GM12878 (cell line): ENCODE results near the gene TMEM109. TPM values are rescaled to one million over a fixed set of nuclear protein-coding genes. Genes with fewer than 3 reads are reported as not detected.

Experiments
- ATAC-seq: fragments of 200-7000 bp; cut with Tn5 transposase; 3 replicates; pipeline ENCODE4 v1.9.1; 2020; ENCODE audit warnings: mild to moderate bottlenecking, moderate library complexity
- BruUV-seq: library from RNA; stranded (reverse); fragments of 400-500 nt; replicated peaks from 2 replicates; lab custom pipeline; 2021; lab: Mats Ljungman, UMichigan
- CTCF ChIA-PET: fragments of 300-600 bp; sonication (Branson Sonifier 250); formaldehyde crosslinking; extraction: SDS; loops from one replicate; lab custom pipeline; 2021; ENCODE audit warnings: inconsistent platforms; lab: Yijun Ruan, JAX
- POLR2A ChIA-PET: fragments of 350-600 bp; formaldehyde crosslinking; extraction: SDS; loops from one replicate; lab custom pipeline; 2021; ENCODE audit warnings: inconsistent platforms; lab: Charles Lee
- RAD21 ChIA-PET: fragments of 300-600 bp; sonication (Branson Sonifier 250); formaldehyde crosslinking; loops from one replicate; lab custom pipeline; 2023; ENCODE audit warnings: antibody characterized with exemption; ENCODE audit not compliant: unreplicated experiment; lab: Charles Lee
- SMC1A ChIA-PET: fragments of 300-600 bp; sonication (Branson Sonifier 250); formaldehyde crosslinking; loops from one replicate; lab custom pipeline; 2023; ENCODE audit not compliant: unreplicated experiment, uncharacterized antibody; lab: Charles Lee
- DNase-seq: peaks from one replicate; pipeline ENCODE4 v3.0.0-alpha.2; 2011; ENCODE audit warnings: low read depth, low spot score
- FAIRE-seq: peaks from 3 replicates; lab custom pipeline; 2011; peaks lifted over from hg19 to GRCh38; lab: Jason Lieb, UNC
- H2AFZ ChIP-seq: 2 replicates; pipeline ENCODE4 v1.6.0; 2011; ENCODE audit warnings: low read depth, low read length, control low read depth; ENCODE audit not compliant: control insufficient read depth
- H3K27ac ChIP-seq: 2 replicates; pipeline ENCODE4 v1.5.1; 2011; ENCODE audit warnings: control low read depth; ENCODE audit not compliant: control insufficient read depth, insufficient read depth
- H3K27me3 ChIP-seq, 2 experiments: replicated peaks in 1 of 2; 2 replicates each; pipeline versions ENCODE4 v1.6.0 to v1.6.1; 2011; ENCODE audit warnings: low read length in 1 of 2; ENCODE audit not compliant: control insufficient read depth in 2 of 2, insufficient read depth in 2 of 2
- H3K36me3 ChIP-seq, 2 experiments: 2 replicates each; pipeline ENCODE4 v1.5.1; 2011; ENCODE audit warnings: low read length in 1 of 2; ENCODE audit not compliant: control insufficient read depth in 2 of 2, insufficient read depth in 2 of 2
- H3K4me1 ChIP-seq: 2 replicates; pipeline ENCODE4 v1.6.1; 2011; ENCODE audit warnings: mild to moderate bottlenecking, low read length, moderate library complexity, mixed read lengths; ENCODE audit not compliant: control insufficient read depth, insufficient read depth
- H3K4me2 ChIP-seq: 2 replicates; pipeline ENCODE4 v1.6.0; 2011; ENCODE audit warnings: control low read depth; ENCODE audit not compliant: control insufficient read depth, insufficient read depth
- H3K4me3 ChIP-seq: fragments of 200-600 bp; sonication (generic); 2 replicates; pipeline ENCODE4 v1.5.1; 2016
- H3K79me2 ChIP-seq: 2 replicates; pipeline ENCODE4 v1.6.0; 2011; ENCODE audit warnings: low read length; ENCODE audit not compliant: control insufficient read depth, insufficient read depth
- H3K9ac ChIP-seq: 2 replicates; pipeline ENCODE4 v1.8.0; 2011; ENCODE audit warnings: low read length, control low read depth, mixed read lengths; ENCODE audit not compliant: control insufficient read depth, insufficient read depth
- H3K9me3 ChIP-seq: replicated peaks from 3 replicates; pipeline ENCODE4 v1.5.1; 2011; ENCODE audit warnings: mild to moderate bottlenecking, low read length; ENCODE audit not compliant: control insufficient read depth, insufficient read depth
- H4K20me1 ChIP-seq: 2 replicates; pipeline ENCODE4 v1.6.0; 2011; ENCODE audit not compliant: control insufficient read depth, insufficient read depth
- ASH2L ChIP-seq: fragments of 300-600, 200-600 bp; sonication (generic); IDR thresholded peaks from 2 replicates; pipeline ENCODE4 v1.6.1; 2017; ENCODE audit warnings: low read depth, mild to moderate bottlenecking, borderline replicate concordance
- CREB1 ChIP-seq: IDR thresholded peaks from 2 replicates; pipeline ENCODE4 v1.6.1; 2012; ENCODE audit warnings: low read depth, mild to moderate bottlenecking, inconsistent platforms
- CTCF ChIP-seq, 3 experiments: IDR thresholded peaks in 2 of 3; conservative IDR thresholded peaks in 1 of 3; 2 replicates each; pipeline ENCODE4 v1.5.1; 2011; ENCODE audit warnings: low read depth in 3 of 3, low read length in 3 of 3, mild to moderate bottlenecking in 3 of 3, control low read depth in 2 of 3, moderate library complexity in 2 of 3, inconsistent platforms in 1 of 3, mixed read lengths in 1 of 3; ENCODE audit not compliant: control insufficient read depth in 2 of 3, insufficient read depth in 1 of 3; ENCODE audit errors: extremely low read depth in 1 of 3
- FOXM1 ChIP-seq: IDR thresholded peaks from 2 replicates; pipeline ENCODE4 v1.6.1; 2012; ENCODE audit warnings: low read depth, mild to moderate bottlenecking, inconsistent platforms, low read length, moderate library complexity
- IRF5 ChIP-seq: fragments of 450-650 bp; IDR thresholded peaks from 2 replicates; pipeline ENCODE4 v1.6.1; 2017; ENCODE audit warnings: borderline replicate concordance
- POU2F2 ChIP-seq: IDR thresholded peaks from 3 replicates; pipeline ENCODE4 v1.6.1; 2011; ENCODE audit warnings: low read depth, mild to moderate bottlenecking, low read length, borderline replicate concordance
- RELA ChIP-seq: fragments of 450-650 bp; IDR thresholded peaks from 2 replicates; pipeline ENCODE4 v1.8.0; 2014; ENCODE audit warnings: borderline replicate concordance; ENCODE audit not compliant: partially characterized antibody
- SKIL ChIP-seq: fragments of 450-650 bp; IDR thresholded peaks from 2 replicates; pipeline ENCODE4 v1.6.1; 2017; ENCODE audit warnings: mild to moderate bottlenecking, low read depth, inconsistent platforms; ENCODE audit not compliant: poor library complexity, severe bottlenecking
- SP1 ChIP-seq: IDR thresholded peaks from one replicate; pipeline ENCODE4 v1.6.1; 2011; ENCODE audit warnings: low read depth, low read length
- TCF3 ChIP-seq: IDR thresholded peaks from 2 replicates; pipeline ENCODE4 v1.6.1; 2012; ENCODE audit warnings: low read depth, mild to moderate bottlenecking, low read length, borderline replicate concordance; ENCODE audit not compliant: insufficient read depth
- ZNF274 ChIP-seq: IDR thresholded peaks from one replicate; pipeline ENCODE4 v1.8.0; 2011; ENCODE audit not compliant: insufficient read length, insufficient read depth
- ZNF384 ChIP-seq: IDR thresholded peaks from 2 replicates; pipeline ENCODE4 v1.6.1; 2012; ENCODE audit warnings: low read depth, mild to moderate bottlenecking, low read length, improper control_type of control experiment, borderline replicate concordance
- ZZZ3 ChIP-seq: IDR thresholded peaks from 2 replicates; pipeline ENCODE4 v1.6.1; 2011; ENCODE audit warnings: low read depth; ENCODE audit not compliant: control insufficient read depth, insufficient read length
- WGBS: methylation state at CpG from one replicate; pipeline ENCODE4 v1.1.6; 2016; ENCODE audit warnings: low lambda C conversion rate; ENCODE audit not compliant: insufficient replicate concordance, insufficient coverage; ENCODE audit errors: missing lambda C conversion rate; 5-methylcytosine and 5-hydroxymethylcytosine counted together
- in situ Hi-C: fragments of 300-500 bp; cut with MboI; formaldehyde crosslinking; loops from 9 replicates; pipeline ENCODE4 v1.14.3; 2018; ENCODE audit warnings: mixed read lengths
- intact Hi-C: fragments of 100-400 bp; cut with micrococcal nuclease; formaldehyde crosslinking; loops from one replicate; pipeline ENCODE4 v1.14.2; 2022; ENCODE audit not compliant: unreplicated experiment
- polyA plus RNA-seq, 11 experiments: library from polyadenylated mRNA; depleted of rRNA in 4 of 11; unstranded in 6 of 11; stranded (reverse) in 5 of 11; fragments of >200 nt; fragmentation: Nextera tagmentation in 4 of 11; fragmentation: Illumina TruSeq in 1 of 11; extraction: Ambion mirVana in 4 of 11; extraction: Trizol in 1 of 11; gene quantifications; 1 replicate in 1 of 11; 2 replicates in 10 of 11; pipeline versions ENCODE4 v1.2.1 to v1.2.3, GENCODE V29; 2011 to 2016; ENCODE audit warnings: inconsistent platforms in 2 of 11, missing spikeins in 2 of 11, low read depth in 1 of 11
- total RNA-seq, 4 experiments: library from RNA; depleted of rRNA in 3 of 4; stranded (reverse); fragments of >200 nt in 3 of 4; fragmentation: Illumina TruSeq in 1 of 4; extraction: Trizol in 1 of 4; gene quantifications; 2 replicates each; pipeline versions ENCODE4 v1.2.1 to v1.2.3, GENCODE V29; 2013 to 2021

The TMEM109 gene
- total and polyA plus RNA-seq, 10 of the 15 experiments (the other 5 are each of a cell fraction or from before 2014, with no cell fraction given) = 21.9 to 199 (median 85.2) TPM

GRCh38 chr11:60919956-60920355 lies 6.0 kb downstream of the TMEM109 start:
- in situ Hi-C loops = no loop called here
- SMC1A ChIA-PET = interaction anchor here (1.0 to 2.3 kb wide), 5 partner anchors 12 to 125 kb away, joined by 3 to 7 read pairs (median 3); no protein-coding TSS in a partner anchor
- no peak overlapping the region for H3K9ac ChIP-seq
- H3K4me1 ChIP-seq = peaks cover 33% of the 10 kb centered on the region
- CTCF ChIA-PET = interaction anchor here (2.3 to 2.4 kb wide), 2 partner anchors 16 to 21 kb away, joined by 7 to 8 read pairs; no protein-coding TSS in a partner anchor
- TF ChIP-seq ZZZ3 (no peak), ASH2L (no peak), CTCF (IDR thresholded peaks at IDR 0.05 in 2 of 3, conservative IDR thresholded peaks at IDR 0.05 in 1 of 3; ENCODE audit: control insufficient read depth in 2 of 3, extremely low read depth in 1 of 3, insufficient read depth in 1 of 3, low read depth in 3 of 3, low read length in 3 of 3) (no peak), SKIL (no peak), FOXM1 (no peak), ZNF274 (no peak), SP1 (no peak), POU2F2 (no peak), TCF3 (no peak), ZNF384 (no peak), CREB1 (no peak), RELA (no peak), IRF5 (no peak)
- no peak for FAIRE-seq
- BruUV-seq = no TSS peak
- no peak overlapping the region for H3K27ac ChIP-seq
- RAD21 ChIA-PET = no interaction called here
- DNase-seq = no peak
- no peak overlapping the region for H2AFZ ChIP-seq
- no peaks in the 10 kb centered on the region for H4K20me1 ChIP-seq
- peaks cover 17 to 21% of the 10 kb centered on the region in 2 experiments for H3K36me3 ChIP-seq
- POLR2A ChIA-PET = interaction anchor here (1.1 to 1.3 kb wide), 2 partner anchors 25 to 220 kb away, joined by 3 read pairs; no protein-coding TSS in a partner anchor
- 67% methylated on average over 2 of the region's 2 CpGs for WGBS
- intact Hi-C loops = no loop called here
- H3K79me2 ChIP-seq = peaks cover 31% of the 10 kb centered on the region
- no peak for ATAC-seq
- H3K4me2 ChIP-seq = no peak overlapping the region
- H3K27me3 ChIP-seq = no peaks in the 10 kb centered on the region
- H3K9me3 ChIP-seq = no peaks in the 10 kb centered on the region
- H3K4me3 ChIP-seq = no peak overlapping the region
